GM18868 (cell line): ENCODE measurements around the gene GJB6.
"Not testable (repeated sequence)": the region's sequence is repeated elsewhere in the genome, so short reads cannot be mapped to it uniquely, and the experiment has no call there.

Experiments used
- ATAC-seq: cut with Tn5 transposase; IDR thresholded peaks from one replicate; pipeline ENCODE4 v1.9.1; 2021; ENCODE audit warnings: mild to moderate bottlenecking, moderate library complexity; ENCODE audit not compliant: unreplicated experiment

The GJB6 gene

DNA sequence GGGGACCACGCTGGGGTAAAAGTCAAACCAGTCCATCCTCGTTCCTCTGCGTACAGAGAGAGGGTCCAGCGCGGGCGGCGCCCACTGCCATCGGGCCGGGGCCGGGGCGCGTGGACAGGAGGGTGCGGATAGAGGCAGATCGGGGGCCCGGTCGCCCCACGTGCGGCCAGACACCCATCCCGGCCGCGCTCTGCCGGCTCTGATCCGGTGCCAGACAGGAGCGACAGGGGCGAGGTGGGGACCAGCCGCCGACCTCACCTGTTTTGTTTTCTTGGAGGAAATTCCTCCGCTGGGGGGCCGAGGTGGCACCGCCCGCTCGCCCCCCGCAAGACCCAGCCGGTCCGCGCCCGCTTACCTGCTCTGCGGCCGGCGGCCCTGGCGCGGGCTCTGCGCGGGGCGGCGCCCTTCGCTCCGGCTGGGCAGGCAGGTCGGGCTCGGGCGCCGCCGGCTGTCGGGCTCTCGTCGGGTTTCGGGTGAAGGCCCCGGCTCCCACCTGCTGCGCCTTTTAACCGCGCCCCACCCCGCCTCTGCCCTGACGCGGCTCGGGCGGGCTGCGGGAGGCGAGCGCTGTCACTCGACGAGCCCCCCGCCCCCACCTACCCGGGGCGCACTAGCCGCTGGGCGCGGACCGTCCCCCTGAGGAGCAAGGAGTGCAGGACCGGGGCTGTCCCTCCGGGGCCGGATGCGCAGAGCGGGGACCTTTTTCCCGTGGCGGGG lies at the start of gene GJB6:
GJB6 (minus strand) TSS at position 481 of the 717 bp plus-strand sequence. CDS start 8,839 bp downstream, outside the sequence.
- ATAC-seq: no peak

- ATAC-seq: not testable (repeated sequence)
These were observed 44.8 kb upstream of the GJB6 start for GRCh38 chr13:20276901-20277300.

- no peak for ATAC-seq
These were observed 42.3 kb upstream of the GJB6 start for GRCh38 chr13:20274466-20274865.

DNA sequence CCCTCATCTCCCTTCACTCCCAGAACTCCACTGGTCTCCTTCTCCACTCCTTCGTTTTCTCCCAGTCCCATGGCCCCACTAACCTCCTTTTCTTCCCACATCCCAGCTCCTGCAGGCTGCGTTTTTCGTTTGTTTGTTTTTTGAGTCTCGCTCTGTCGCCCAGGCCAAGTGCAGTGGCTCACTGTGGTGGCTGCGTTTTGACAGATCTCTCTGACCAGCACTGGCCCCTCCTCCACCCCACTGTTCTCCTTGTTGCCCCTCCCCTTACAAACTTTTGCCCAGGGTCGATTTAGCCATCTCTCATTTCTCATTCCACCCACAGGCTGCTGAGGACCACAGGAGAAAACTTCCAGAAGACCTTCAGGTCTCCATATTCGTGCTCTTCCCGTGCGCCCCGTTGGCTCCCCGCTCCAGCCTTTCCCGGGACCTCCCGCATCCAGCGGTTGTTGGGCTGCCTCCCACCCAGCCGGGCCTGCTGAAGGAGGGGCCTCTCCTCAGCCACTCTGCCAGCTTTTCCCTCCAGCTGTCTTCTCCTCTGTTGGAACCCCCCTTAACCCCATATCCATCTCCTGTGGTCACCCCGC lies 40.6 kb upstream of the GJB6 start:
- no peak for ATAC-seq

- ATAC-seq: no peak
These were observed 40.0 kb upstream of the GJB6 start for GRCh38 chr13:20272104-20272503.

DNA sequence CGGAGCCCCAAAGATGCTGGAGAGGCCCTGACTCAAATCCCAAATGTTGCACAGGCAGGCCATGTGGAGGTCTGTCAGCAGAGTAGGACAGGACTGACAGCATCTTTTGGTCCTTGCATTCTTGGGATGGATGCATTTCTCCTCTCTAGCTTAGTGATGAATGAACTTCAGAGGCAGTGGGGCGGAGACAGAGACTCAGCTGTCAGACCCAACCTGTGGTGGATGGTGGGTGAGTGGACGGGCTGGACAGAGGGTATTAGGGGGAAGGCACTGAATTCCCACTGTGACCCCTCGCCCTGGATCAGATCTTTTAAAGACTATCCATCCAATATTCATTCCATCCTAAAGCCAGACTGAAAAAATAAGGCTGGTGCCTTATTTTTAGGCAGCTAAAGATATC lies 39.3 kb upstream of the GJB6 start:
- ATAC-seq: no peak

GRCh38 chr13:20270163-20270865 lies 38.2 kb upstream of the GJB6 start:
- ATAC-seq: no peak

DNA sequence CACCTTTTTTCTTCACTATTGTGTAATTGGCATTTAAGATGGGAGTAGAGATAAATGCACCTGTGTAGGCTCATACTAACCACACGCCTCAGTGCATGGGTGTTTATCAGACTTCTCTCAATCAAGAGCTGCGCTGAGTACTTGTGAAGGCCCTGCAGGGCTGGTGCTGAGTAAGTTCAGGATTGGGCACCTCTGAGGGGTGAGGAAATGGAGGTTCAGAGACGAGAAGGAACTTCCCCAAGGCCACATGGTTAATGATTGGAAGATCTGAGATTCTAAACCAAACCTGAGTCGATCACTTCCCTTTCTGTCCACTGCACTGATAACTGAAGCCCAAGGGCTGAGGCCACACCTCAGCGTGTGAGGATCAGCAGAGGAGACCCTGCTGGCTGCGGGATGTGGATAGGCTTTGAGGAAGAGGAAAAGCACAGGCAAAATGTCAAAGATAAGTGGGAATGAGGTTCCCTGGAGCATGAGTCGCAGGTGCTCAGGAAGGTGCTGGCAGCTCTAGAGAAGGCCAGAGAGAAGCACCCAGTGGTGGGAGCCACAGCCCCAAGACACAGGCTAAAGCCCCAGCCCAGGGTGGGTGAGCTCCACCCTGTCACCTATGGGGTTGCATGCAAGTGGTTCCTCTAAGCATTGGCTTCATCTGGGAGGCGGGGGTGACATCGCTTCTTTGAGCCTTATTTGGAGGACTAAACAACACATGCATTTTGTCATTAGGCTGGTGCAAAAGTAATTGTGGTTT lies 32.3 kb upstream of the GJB6 start:
- peak; percentile 67 for ATAC-seq

DNA sequence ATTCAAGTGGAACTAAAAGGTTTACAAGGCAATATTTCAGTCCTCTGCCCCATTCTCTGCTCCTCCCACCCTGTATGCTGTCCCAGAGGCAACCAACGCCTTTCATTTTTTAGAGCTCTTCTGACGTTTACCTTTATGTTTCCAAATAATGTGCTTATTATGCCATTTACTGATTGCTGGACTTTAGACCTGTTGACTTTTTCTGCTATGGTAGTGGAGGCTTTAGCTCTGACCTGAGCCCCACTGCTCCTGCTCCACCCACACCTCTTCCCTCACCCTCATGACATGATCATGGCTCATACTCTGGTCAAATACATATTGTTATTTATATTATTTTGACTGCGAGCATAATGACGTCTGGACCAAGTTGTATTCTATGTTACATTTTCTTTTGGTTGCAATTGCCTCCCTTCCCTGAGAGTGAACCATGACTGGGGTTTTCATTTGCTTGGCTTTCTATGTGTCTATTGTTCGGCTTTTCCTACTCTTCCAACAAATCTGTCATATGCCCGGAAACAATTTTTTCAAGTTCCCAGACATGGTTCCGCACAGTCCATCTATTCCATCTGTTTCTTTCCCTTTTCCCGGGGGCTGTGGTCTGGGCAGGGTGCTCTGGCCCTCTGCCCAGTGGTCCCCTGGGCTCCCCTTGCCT lies 31.4 kb upstream of the GJB6 start:
- no peak for ATAC-seq

DNA sequence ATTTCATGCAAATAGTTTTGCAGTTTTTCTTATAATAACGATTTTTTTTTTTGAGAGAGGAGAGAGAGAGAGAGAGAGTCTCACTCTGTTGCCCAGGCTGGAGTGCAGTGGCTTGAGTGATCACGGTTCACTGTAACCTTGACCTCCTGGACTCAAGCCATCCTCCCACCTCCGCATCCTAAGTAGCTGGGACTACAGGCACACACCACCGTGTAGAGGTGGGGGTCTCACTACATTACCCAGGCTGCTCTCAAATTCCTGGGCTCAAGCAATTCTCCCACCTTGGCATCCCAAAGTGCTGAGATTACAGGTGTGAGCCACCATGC lies 26.8 kb upstream of the GJB6 start:
- no peak for ATAC-seq

DNA sequence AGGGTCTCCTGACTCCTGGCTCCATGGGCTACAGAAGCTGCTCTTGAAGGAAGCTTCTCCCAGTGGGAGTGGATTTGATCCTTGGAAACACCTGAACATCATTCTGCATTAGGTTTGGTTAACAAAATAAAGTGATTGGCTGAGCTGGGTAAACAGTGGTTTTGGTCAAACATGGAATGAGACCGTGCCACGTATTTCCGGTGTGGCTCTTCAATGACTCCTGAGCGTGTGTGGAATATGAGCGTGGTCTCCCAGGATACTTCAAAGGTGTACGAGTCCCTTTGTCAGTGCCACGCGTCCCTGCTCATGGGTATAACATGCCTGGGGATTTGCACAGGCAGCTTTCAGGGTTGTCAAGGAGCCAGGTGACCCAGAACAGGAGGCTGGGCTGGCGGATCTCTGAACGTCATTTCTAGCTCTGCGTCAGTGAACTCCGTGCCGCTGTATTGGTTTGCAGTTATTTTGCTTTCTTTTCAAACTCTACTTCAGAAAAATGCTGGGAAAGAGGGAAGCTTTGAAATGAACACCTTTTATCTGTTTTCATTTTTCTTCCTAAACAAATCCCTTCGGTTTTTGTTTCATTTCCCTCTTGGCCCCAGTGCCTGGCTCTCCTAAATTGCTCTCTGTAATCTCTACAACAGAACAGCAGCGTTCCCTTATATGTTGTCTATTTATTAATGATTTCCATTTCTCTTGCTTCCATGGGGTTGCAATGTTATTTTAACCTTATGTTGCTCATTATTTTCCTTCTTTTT lies 26.3 kb upstream of the GJB6 start:
- no peak for ATAC-seq

- no peak for ATAC-seq
These were observed 22.0 kb upstream of the GJB6 start for GRCh38 chr13:20254076-20254475.

DNA sequence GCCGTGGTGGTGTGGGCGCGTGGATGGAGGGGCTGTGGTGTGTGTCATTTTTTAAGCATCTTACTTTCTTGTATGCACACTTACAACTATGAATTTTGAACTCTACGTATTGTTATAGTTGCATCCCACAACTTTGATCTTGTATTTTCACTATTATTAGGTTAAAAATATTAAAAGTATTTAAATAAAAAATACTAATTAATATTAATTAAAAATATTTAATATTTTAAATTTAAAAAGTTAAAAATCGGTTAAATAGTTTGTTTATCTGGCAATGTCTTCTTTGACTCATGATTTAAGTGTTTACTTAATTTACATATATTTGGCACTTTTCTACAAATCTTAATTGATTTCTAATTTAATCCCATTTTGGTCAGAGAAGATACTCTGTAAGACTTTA lies 17.8 kb upstream of the GJB6 start:
- no peak for ATAC-seq

DNA sequence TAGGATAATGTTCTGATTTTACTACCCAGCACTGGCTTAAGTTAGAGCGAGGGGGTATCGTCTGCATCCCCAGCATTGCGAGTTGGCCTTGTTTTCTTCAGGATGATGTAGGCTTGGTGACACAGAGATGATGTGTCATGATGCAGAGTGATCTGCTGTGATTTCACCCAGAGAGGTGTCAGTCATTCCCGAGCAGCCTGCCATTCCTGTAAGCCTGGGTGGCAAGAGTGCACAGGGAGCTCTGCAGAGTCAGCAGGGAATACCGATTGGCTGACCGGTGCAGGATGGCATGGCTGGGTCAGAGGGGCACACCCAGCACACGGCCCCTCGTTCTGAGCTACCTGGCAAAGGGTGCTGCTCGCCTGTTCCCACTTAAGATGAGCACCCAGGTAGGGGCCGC lies 15.8 kb upstream of the GJB6 start:
- ATAC-seq: no peak

- no peak for ATAC-seq
These were observed 15.3 kb upstream of the GJB6 start for GRCh38 chr13:20247403-20247802.

GRCh38 chr13:20241593-20241992 lies 9.5 kb upstream of the GJB6 start:
- ATAC-seq: no peak

GRCh38 chr13:20239748-20240147 lies 7.6 kb upstream of the GJB6 start:
- no peak for ATAC-seq

GRCh38 chr13:20232556-20233277 lies 598 bp upstream of the GJB6 start:
- ATAC-seq: no peak

GRCh38 chr13:20230913-20231838 lies 943 bp downstream of the GJB6 start:
- no peak for ATAC-seq
